Raji (cell line): ENCODE data around the gene CDH24.
A peak's percentile ranks its signal among the peaks of the same experiment; 100 is the strongest.

ENCODE experiments used
- POLR2A ChIP-seq: IDR thresholded peaks from 2 replicates; pipeline ENCODE4 v1.6.1; 2011; ENCODE audit warnings: low read depth, low read length, control low read depth; ENCODE audit not compliant: insufficient read depth

CDH24 gene

DNA sequence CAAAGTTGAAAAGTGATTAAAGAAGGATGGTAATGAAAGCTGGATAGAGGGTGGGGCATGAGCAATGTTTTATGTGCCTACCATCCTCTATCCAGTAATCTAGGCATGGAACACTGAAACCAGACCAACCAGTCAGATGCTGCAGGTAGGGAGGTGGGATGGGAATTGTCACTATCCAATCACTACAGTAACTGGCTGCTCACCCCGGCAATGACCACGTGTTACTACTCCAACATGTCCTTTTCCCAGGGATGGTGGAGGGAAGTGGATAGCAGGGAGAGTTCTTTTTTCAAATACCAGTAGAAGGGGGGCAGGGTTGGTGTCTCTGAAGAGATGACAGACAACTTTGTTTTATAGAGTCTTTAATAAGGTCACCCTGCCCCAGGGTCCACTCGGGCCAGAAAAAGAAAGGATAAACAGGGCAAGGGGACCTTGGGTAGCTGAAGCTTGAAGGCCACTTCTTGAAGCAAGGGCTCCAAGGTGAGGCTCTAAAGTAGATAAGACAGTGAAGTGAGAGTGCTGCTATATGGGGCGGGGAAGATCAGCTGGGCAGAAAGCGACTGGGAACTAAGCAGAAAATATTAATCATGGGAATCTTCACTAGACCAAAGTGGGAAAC is 14.7 kb upstream of the CDH24 start:
- TF ChIP-seq POLR2A = no peak

DNA sequence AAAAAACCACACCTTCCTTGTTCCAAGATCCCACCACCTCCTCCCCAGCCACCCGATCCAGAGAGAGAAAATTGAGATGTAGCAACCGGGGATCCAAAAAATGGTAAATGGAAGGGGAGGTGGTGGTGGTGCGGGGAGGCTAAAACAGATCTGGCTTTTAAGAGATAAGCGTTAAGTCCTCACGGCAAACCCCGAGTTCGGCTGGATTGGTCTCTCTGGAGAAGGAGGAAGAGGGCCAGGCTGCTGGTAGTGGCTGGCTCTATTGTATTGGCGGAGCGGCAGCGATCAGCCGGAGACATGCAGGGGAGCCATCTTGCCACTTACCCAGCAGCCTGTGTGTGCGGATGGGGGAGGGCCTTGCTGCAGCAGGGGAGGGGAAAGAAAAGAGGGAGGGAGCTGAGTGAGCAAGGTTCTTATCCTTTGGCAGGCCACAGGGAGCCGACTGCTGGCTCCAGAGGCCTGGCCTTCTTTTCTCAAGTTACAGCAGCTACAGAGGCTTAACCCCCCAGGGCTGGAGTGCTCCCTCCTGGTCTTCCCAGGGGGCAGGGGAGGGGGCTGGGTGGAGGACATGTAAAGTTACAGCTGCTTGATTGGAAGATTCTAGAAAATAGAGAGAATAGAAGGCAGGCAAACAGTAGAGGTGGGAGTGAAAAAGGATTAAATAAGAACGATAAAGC is 14.1 kb upstream of the CDH24 start:
- peak; percentile 89 for TF ChIP-seq POLR2A

- TF ChIP-seq POLR2A = no peak
Measured at GRCh38 chr14:23070262-23071129, 13.2 kb upstream of the CDH24 start.

DNA sequence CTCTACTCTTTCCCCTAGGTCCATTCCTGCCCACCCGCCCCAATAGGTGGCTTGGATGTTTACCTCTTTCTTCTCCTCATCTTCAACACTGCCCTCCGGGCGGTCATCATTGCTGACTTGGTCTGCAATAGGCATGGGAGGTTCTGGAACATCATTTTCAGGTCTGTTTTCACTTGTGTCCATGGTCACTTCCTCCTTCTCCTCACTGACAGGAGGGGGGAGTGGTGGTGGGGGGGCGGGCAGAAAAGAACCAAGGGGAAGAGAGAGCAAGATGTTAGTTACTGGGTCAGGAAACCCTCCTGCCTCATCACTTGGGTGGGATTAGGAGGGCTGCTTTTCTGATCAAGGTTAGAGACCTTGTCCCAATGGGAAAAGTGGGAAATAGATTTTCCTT is 12.1 kb upstream of the CDH24 start:
- TF ChIP-seq POLR2A = no peak

- TF ChIP-seq POLR2A = no peak
Measured at GRCh38 chr14:23068789-23069412, 11.6 kb upstream of the CDH24 start.

DNA sequence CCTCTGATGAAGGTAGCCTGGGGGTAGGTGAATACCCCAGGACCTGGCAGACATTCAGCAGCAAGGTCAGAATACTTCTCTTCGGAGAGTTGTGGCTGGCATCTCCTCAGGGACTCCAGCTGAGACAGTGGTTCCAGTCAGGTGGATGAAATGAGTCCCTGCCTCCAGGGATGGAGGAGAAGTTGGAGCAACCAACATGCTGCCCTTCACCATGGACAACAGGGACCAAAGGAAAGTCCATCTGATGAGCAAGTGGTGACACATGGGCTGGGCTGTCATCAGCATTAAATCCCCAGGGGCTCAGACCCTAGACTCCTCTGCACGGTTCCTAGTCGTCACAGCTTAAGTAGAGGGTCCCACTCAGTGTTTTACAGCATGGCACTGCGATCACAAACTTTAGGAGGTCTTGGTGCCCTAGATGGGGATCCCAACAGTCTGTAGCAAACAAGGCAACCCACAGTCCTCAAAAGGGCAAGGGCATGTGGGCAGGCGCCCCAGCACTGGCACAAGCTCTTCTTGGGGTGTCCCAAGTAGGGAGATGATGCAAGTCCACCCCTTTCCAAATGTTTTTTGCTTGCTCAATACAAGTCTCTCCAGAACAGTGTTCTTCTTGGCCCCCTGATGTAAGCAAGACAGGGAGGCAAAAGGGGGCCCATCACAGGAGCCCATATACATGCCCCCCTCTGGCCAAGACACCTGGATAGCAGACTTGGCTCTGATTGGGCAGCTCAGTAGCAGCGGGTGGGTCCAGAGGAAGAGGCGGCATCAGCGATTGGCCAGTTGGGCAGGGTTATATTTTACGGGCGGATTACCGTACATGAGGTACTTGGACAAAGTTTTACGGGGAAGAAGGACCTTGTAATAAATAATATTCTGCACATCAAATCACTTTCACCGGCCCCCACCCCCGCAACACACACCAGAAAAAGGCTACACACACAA is 10.8 kb upstream of the CDH24 start:
- no peak for TF ChIP-seq POLR2A

GRCh38 chr14:23066855-23067744 is 9.8 kb upstream of the CDH24 start:
- no peak for TF ChIP-seq POLR2A

DNA sequence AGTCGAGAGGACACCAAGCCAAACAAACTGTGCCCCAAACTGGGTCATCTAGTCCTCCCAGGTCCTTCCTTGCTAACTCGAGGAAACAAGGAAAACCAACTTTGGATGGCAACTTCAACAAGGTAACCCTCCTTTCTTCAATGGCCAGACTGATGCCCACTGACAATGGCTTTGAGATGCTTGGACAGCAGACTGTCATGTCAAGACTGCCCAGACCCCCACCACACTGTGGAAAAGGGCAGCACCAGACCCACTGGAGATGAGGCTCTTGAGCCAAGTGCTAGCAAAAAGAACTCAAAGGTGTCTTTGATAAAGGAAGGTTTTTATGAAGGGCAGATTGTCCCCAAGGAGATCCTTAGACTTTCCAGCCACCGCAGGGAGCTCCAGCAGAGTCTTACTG is 9.0 kb upstream of the CDH24 start:
- no peak for TF ChIP-seq POLR2A

- no peak for TF ChIP-seq POLR2A
Measured at GRCh38 chr14:23063601-23064000, 6.3 kb upstream of the CDH24 start.

DNA sequence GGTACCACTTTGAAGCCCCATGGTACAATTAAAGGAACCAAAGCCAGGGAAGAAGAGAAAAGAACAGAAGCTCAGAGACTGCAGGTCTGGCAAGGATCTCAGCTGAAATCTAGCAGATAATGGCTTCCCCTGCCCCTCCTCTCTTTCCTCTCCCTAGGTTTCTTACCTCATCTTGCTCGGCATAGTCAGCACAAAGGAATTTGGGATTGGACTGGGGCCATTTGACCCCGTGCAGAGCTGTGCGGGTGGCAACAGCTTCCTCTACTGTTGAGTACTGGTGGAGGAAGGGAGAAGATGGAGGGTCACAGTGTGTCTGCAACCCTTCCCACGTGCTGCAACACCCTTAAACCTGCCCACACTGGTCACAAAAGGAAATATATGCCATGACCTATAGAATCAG is 4.7 kb upstream of the CDH24 start:
- no peak for TF ChIP-seq POLR2A

- no peak for TF ChIP-seq POLR2A
Measured at GRCh38 chr14:23060536-23061260, 3.4 kb upstream of the CDH24 start.

DNA sequence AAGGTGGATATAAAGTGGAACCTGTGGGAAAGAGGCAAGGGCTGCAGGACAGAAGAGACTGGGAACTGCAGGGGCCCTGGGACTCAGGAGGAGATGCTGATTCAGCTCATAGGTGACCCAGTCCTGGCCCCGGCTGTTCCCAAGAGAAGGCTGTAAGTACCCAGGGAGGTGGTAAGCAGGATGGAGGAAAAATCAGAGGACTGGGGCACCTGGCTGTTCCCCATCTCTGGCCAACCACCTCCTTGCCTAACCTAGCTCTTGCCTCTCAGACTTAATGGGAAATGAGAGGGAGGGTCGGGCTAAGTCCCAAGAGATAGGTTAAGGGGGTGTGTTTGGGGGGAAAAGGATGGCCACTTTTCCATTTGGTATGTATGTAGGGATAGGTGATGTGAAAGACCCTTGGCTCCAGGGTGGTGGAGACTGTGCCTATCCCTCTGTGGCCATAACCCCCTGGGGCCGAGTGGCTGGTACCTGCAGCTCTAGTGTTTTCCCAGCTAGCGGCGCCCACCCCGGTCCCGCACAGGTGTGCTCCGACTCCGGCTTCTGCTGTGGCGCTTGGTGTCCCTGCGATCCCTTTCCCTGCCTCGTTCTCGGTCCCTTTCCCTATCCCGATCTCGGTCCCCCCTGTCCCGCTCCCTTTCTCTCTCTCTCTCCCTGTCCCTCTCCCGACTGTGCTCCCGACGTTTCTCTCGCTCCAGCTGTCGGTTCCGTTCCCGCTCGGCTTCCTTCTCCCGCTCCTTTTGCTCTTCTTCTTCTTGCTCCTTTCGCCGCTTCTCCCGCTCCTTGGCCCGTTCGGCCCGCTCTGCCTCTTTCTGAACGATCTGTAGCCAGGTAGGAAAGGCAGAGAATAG is 1.6 kb upstream of the CDH24 start:
- TF ChIP-seq POLR2A = no peak
